Keratinocyte (primary cell): Measurements from ENCODE around the gene PLEKHF1. TPM values are rescaled to one million over a fixed set of nuclear protein-coding genes. Genes with fewer than 3 reads are reported as not detected.
A peak's percentile ranks its signal among the peaks of the same experiment; 100 is the strongest.

Experiments used
- DNase-seq: peaks from one replicate; pipeline ENCODE4 v3.0.0-alpha.2; 2011; ENCODE audit warnings: low read depth, missing footprints, low spot score
- FAIRE-seq: peaks from 2 replicates; lab custom pipeline; 2011; peaks lifted over from hg19 to GRCh38; lab: Jason Lieb, UNC
- H2AFZ ChIP-seq: 2 replicates; pipeline ENCODE4 v1.6.0; 2012; ENCODE audit warnings: low read length, control low read depth, inconsistent platforms; ENCODE audit not compliant: control insufficient read depth
- H3K27ac ChIP-seq: 2 replicates; pipeline ENCODE4 v1.5.1; 2011; ENCODE audit warnings: low read length; ENCODE audit not compliant: control insufficient read depth, insufficient read depth
- H3K27me3 ChIP-seq: 3 replicates; pipeline ENCODE4 v1.6.0; 2011; ENCODE audit warnings: low read length; ENCODE audit not compliant: control insufficient read depth, insufficient read depth; ENCODE audit errors: extremely low read depth
- H3K36me3 ChIP-seq, 2 experiments: 2 replicates in 1 of 2; 3 replicates in 1 of 2; pipeline ENCODE4 v1.5.1; 2011; ENCODE audit warnings: low read length in 2 of 2, mild to moderate bottlenecking in 1 of 2; ENCODE audit not compliant: control insufficient read depth in 2 of 2, insufficient read depth in 2 of 2; ENCODE audit errors: extremely low read depth in 1 of 2
- H3K4me1 ChIP-seq: 3 replicates; pipeline ENCODE4 v1.5.1; 2011; ENCODE audit warnings: low read length; ENCODE audit not compliant: control insufficient read depth, insufficient read depth; ENCODE audit errors: extremely low read depth
- H3K4me2 ChIP-seq: 3 replicates; pipeline ENCODE4 v1.6.0; 2011; ENCODE audit warnings: low read depth, low read length; ENCODE audit not compliant: control insufficient read depth, insufficient read depth; ENCODE audit errors: extremely low read depth
- H3K4me3 ChIP-seq, 3 experiments: fragments of 200-600 bp in 1 of 3; sonication (generic) in 1 of 3; 2 replicates in 2 of 3; 3 replicates in 1 of 3; pipeline ENCODE4 v1.5.1; 2011 to 2016; ENCODE audit warnings: low read length in 3 of 3, mild to moderate bottlenecking in 3 of 3, control low read depth in 2 of 3, inconsistent platforms in 1 of 3, low read depth in 1 of 3, mixed read lengths in 1 of 3, mixed run types in 1 of 3, moderate library complexity in 1 of 3; ENCODE audit not compliant: control insufficient read depth in 2 of 3, insufficient read depth in 2 of 3; ENCODE audit errors: extremely low read depth in 1 of 3
- H3K79me2 ChIP-seq: 2 replicates; pipeline ENCODE4 v1.6.0; 2012; ENCODE audit warnings: low read length; ENCODE audit not compliant: control insufficient read depth, insufficient read depth
- H3K9ac ChIP-seq: 3 replicates; pipeline ENCODE4 v1.6.0; 2011; ENCODE audit warnings: low read length; ENCODE audit not compliant: control insufficient read depth, insufficient read depth; ENCODE audit errors: extremely low read depth
- H3K9me1 ChIP-seq: 3 replicates; pipeline ENCODE4 v1.6.0; 2011; ENCODE audit warnings: low read length; ENCODE audit not compliant: control insufficient read depth, insufficient read depth; ENCODE audit errors: extremely low read depth
- H3K9me3 ChIP-seq: 2 replicates; pipeline ENCODE4 v1.5.1; 2012; ENCODE audit warnings: low read depth, low read length; ENCODE audit not compliant: control insufficient read depth
- H4K20me1 ChIP-seq: 3 replicates; pipeline ENCODE4 v1.6.0; 2011; ENCODE audit warnings: low read length; ENCODE audit not compliant: control insufficient read depth, insufficient read depth; ENCODE audit errors: extremely low read depth
- EZH2 ChIP-seq: IDR thresholded peaks from one replicate; pipeline ENCODE4 v1.6.1; 2012; ENCODE audit warnings: inconsistent platforms, mild to moderate bottlenecking, low read length, moderate library complexity
- dilution Hi-C: fragments of 300-500 bp; cut with MboI; formaldehyde crosslinking; loops from one replicate; pipeline ENCODE4 v1.7.0; 2020; ENCODE audit warnings: low sequenced_read_pairs; ENCODE audit not compliant: extremely low pct_ligation_motif_present
- polyA plus RNA-seq, 5 experiments: library from polyadenylated mRNA; depleted of rRNA in 3 of 5; stranded (reverse) in 3 of 5; stranded (forward) in 1 of 5; unstranded in 1 of 5; fragments of >200 nt; gene quantifications; 1 replicate in 1 of 5; 2 replicates in 3 of 5; 3 replicates in 1 of 5; pipeline versions ENCODE4 v1.2.1 to v1.2.3, GENCODE V29; 2011 to 2012; ENCODE audit warnings: missing spikeins in 2 of 5, low read depth in 1 of 5, low replicate concordance in 1 of 5
- TF ChIP-seq, protein P1 (sequence below), 3 experiments: IDR thresholded peaks in 1 of 3; conservative IDR thresholded peaks in 1 of 3; optimal IDR thresholded peaks in 1 of 3; 2 replicates in 2 of 3; 3 replicates in 1 of 3; pipeline versions ENCODE3 to v1.5.1; 2011; ENCODE audit warnings: low read length in 3 of 3, mild to moderate bottlenecking in 3 of 3, moderate library complexity in 2 of 3, control low read depth in 1 of 3, inconsistent platforms in 1 of 3; ENCODE audit not compliant: insufficient read depth in 2 of 3; ENCODE audit errors: extremely low read depth in 1 of 3

PLEKHF1 gene
- polyA plus RNA-seq, 1 donor (not counting 4 experiments of a cell fraction or from before 2014, with no cell fraction given) = 9.4 TPM

DNA sequence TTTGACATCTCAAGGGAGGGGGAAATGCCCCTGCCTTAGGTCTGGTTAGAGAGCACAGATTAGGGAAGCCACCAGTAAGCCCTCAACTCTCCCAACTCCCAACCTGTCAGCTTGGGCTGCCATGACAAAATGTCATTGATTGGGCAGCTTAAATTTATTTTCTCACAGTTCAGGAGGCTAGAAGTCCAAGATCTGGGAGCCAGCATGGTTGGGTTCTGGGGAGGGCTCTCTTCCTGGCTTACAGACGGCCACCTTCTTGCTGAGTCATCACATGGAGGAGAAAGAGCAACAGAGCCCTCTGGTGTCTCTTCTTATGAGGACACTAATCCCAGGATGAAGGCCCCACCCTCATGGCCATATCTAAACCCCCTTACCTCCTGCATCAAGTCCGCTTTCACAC, 25.6 kb downstream of the PLEKHF1 start:
- no peaks in the 10 kb centered on the region for H3K36me3 ChIP-seq
- no peak overlapping the region for H3K4me3 ChIP-seq
- FAIRE-seq = no peak
- no peaks in the 10 kb centered on the region for H3K9me1 ChIP-seq
- TF ChIP-seq, protein P1, sequence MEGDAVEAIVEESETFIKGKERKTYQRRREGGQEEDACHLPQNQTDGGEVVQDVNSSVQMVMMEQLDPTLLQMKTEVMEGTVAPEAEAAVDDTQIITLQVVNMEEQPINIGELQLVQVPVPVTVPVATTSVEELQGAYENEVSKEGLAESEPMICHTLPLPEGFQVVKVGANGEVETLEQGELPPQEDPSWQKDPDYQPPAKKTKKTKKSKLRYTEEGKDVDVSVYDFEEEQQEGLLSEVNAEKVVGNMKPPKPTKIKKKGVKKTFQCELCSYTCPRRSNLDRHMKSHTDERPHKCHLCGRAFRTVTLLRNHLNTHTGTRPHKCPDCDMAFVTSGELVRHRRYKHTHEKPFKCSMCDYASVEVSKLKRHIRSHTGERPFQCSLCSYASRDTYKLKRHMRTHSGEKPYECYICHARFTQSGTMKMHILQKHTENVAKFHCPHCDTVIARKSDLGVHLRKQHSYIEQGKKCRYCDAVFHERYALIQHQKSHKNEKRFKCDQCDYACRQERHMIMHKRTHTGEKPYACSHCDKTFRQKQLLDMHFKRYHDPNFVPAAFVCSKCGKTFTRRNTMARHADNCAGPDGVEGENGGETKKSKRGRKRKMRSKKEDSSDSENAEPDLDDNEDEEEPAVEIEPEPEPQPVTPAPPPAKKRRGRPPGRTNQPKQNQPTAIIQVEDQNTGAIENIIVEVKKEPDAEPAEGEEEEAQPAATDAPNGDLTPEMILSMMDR (optimal IDR thresholded peaks at IDR 0.05 in 1 of 3, IDR thresholded peaks at IDR 0.05 in 1 of 3, conservative IDR thresholded peaks at IDR 0.05 in 1 of 3; ENCODE audit: extremely low read depth in 1 of 3, insufficient read depth in 2 of 3, low read length in 3 of 3) = peak; percentile 53 to 70 (median 56)
- TF ChIP-seq EZH2 = no peak
- no peak overlapping the region for H2AFZ ChIP-seq
- peaks cover 5% of the 10 kb centered on the region for H3K4me1 ChIP-seq
- DNase-seq = peak; percentile 25
- H3K4me2 ChIP-seq = no peak overlapping the region
- no peaks in the 10 kb centered on the region for H3K27me3 ChIP-seq
- no peaks in the 10 kb centered on the region for H3K79me2 ChIP-seq
- H3K9me3 ChIP-seq = peaks cover 3% of the 10 kb centered on the region
- dilution Hi-C loops = no loop called here
- no peak overlapping the region for H3K9ac ChIP-seq
- H4K20me1 ChIP-seq = no peaks in the 10 kb centered on the region
- H3K27ac ChIP-seq = no peak overlapping the region

DNA sequence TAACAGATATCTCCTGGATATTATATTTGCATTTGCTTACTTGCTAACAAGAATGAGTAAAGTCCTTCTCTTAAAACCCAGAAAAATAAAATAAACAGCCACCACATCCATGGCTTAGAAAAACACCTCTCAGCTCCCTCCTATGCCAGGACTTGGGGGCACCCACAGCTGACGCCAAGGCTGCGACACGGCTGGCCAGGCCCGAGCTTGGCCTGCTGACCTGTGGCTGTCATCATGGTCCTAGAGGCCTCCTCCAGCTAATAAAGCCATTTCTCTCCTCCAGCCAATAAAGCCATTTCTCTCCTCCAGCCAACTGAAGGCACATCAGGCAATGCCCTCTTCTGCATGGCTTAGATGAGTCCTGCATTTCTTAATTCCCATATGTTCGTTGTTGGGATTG, 28.9 kb downstream of the PLEKHF1 start:
- dilution Hi-C loops = no loop called here
- TF ChIP-seq, protein P1 (optimal IDR thresholded peaks at IDR 0.05 in 1 of 3, IDR thresholded peaks at IDR 0.05 in 1 of 3, conservative IDR thresholded peaks at IDR 0.05 in 1 of 3; ENCODE audit: extremely low read depth in 1 of 3, insufficient read depth in 2 of 3, low read length in 3 of 3) = no peak
- TF ChIP-seq EZH2 = no peak
- Histone ChIP-seq H3K4me3 (no peak overlapping the region), H3K27me3 (no peaks in the 10 kb centered on the region), H3K9ac (no peak overlapping the region), H3K36me3 (no peaks in the 10 kb centered on the region), H3K4me1 (no peaks in the 10 kb centered on the region), H3K4me2 (no peak overlapping the region), H3K9me3 (peaks cover 3% of the 10 kb centered on the region), H2AFZ (no peak overlapping the region), H3K27ac (no peak overlapping the region), H3K79me2 (no peaks in the 10 kb centered on the region), H3K9me1 (no peaks in the 10 kb centered on the region), H4K20me1 (no peaks in the 10 kb centered on the region)
- no peak for DNase-seq
- FAIRE-seq = no peak
